Inferior parietal cortex (tissue), 1 donor: Measurements from ENCODE around the gene HCAR2.
"Not testable (repeated sequence)": the region's sequence is repeated elsewhere in the genome, so short reads cannot be mapped to it uniquely, and the experiment has no call there.

Source experiments
- DNase-seq: peaks from one replicate; pipeline ENCODE4 v3.0.0-alpha.2; 2016; ENCODE audit errors: extremely low spot score

HCAR2 gene

GRCh38 chr12:122716658-122717057 lies 13.5 kb upstream of the HCAR2 start, which contains the start of gene HCAR3:
TSS of gene HCAR3 (minus strand) at chr12:122716811. CDS start at chr12:122716737, 74 bp downstream.
- DNase-seq = not testable (repeated sequence)

- DNase-seq = not testable (repeated sequence)
Observed at GRCh38 chr12:122715211-122715610, 12.1 kb upstream of the HCAR2 start.

GRCh38 chr12:122713491-122714188 lies 10.5 kb upstream of the HCAR2 start:
- DNase-seq = not testable (repeated sequence)

- not testable (repeated sequence) for DNase-seq
Observed at GRCh38 chr12:122711266-122711665, 8.1 kb upstream of the HCAR2 start.

DNA sequence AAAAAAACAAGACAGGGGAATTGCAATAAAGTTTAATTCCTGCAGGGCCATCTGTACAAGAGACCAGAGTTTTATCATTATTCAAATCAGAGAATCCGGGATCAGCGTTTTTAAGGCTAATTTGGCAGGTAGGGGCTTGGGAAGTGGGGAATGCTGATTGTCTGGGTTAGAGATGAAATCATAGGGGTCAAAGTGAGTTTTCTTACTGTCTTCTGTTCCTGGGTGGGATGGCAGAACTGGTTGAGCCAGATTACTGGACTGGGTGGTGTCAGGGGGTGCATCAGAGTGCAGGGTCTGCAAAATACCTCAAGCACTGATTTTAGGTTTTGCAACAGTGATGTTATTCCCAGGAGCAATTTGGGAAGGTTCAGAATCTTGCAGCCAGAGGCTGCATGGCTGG lies 7.2 kb upstream of the HCAR2 start:
- DNase-seq = not testable (repeated sequence)

- not testable (repeated sequence) for DNase-seq
Observed at GRCh38 chr12:122709287-122709686, 6.1 kb upstream of the HCAR2 start.

- not testable (repeated sequence) for DNase-seq
Observed at GRCh38 chr12:122703841-122704240, 684 bp upstream of the HCAR2 start.

DNA sequence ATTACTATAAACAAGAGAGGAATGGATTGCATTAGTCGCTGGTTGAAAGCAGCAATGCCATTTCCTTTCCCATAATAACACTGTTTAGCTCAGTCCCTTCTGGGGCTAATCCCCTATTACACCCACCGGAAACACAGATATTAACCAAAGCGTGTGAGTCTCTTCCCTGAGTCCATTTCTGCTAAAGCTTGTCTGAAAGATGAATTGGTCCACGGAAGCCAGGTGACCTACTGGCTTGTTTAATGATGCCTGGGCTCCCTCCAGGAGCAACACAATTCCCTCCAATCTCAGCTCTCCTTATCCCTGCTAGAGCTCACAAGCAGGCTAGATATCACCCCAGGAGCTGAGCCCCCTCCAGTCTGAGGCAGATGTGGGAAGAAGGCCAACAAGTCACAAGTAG lies 1.7 kb downstream of the HCAR2 start:
- DNase-seq = not testable (repeated sequence)

DNA sequence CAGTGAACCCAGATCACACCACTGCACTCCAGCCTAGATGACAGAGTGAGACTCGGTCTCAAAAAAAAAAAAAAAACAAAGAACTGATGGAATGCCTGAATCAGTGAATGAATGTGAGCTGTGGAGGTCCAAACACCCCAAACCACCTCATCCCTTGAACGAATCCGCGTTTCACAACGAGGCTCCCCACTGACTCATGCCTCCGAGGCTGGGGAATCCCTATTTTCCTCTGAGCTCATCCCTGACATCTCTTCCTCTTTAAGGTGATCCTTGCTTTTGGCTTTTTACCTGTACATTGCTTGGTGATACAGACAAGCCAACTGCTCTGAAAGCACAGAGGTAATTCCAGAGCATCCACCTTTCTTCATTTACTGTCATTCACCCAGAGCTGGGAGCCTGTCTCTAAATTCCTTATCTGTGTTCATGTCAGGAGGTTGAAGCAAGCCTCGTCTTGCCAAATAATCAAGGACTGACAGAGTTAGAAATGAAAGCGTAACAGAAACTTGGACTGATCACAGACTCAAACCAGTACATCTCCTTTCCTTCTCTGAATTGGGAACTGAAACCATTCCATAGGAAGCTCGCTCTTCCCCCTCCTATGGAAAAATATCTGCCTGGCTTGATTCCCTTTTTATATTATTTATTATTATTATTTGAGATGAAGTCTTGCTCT lies 3.0 kb downstream of the HCAR2 start:
- not testable (repeated sequence) for DNase-seq

DNA sequence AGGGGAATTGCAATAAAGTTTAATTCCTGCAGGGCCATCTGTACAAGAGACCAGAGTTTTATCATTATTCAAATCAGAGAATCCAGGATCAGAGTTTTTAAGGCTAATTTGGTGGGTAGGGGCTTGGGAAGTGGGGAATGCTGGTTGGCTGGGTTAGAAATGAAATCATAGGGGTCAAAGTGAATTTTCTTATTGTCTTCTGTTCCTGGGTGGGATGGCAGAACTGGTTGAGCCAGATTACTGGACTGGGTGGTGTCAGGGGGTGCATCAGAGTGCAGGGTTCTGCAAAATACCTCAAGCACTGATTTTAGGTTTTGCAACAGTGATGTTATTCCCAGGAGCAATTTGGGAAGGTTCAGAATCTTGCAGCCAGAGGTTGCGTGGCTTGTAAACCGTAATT lies 6.2 kb downstream of the HCAR2 start:
- not testable (repeated sequence) for DNase-seq

- DNase-seq = no peak
Observed at GRCh38 chr12:122691566-122691965, 11.6 kb downstream of the HCAR2 start.

DNA sequence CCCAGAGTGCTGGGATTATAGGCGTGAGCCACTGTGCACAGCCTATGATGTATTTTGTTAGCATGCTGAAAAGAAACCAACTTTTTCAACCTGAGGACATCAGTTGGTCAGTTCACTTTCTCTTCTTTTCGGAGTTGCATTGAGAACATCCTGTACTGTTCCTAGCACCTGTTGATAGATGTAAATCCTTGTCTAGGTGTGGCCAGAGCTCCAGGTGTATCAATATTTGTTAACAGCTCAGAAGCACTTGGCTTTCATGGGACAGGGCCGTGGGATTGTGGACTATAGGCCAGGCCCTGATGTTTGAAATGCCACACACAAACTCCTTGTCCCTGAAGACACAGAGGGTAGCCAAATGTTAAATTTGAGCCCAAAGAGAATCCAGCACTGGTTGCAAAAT lies 14.9 kb downstream of the HCAR2 start:
- DNase-seq = no peak

DNA sequence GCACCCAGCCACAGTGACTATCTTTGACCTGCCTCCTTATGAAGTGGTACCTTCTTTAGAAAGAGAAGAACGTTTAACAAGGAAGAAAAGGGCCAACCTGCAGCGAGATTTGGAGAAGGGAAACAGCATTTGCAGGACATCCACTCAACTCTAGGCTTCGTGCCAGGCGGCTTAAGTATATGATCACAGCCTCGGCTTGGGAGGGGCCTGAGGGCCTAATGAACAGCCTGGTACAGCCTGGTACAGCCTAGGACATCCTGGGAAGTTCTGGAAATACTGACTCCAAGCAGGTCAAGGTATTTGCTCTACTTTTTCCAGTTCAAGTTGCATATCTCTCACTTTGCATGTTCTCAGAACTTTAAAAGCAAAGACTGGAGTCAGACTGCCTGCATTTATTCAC lies 16.1 kb downstream of the HCAR2 start:
- no peak for DNase-seq

DNA sequence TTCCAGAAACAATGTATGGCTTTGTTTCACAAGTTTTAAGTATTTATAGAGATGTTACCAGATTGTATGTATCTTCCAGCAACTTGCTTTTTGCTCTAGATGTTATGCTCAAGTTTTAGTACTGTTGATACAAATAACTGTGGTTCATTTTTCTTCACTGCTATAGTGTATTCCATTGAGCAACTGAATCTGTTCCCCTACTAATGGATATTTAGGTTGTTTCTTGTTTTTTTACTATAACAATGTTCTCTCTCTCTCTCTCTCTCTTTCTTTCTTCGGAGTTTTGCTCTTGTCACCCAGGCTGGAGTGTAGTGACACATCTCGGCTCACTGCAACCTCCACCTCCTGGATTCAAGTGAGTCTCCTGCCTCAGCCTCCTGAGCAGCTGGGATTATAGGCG lies 16.6 kb downstream of the HCAR2 start:
- DNase-seq = no peak

GRCh38 chr12:122684297-122684813 lies 18.8 kb downstream of the HCAR2 start:
- DNase-seq = no peak

GRCh38 chr12:122681814-122682213 lies 21.3 kb downstream of the HCAR2 start:
- no peak for DNase-seq

DNA sequence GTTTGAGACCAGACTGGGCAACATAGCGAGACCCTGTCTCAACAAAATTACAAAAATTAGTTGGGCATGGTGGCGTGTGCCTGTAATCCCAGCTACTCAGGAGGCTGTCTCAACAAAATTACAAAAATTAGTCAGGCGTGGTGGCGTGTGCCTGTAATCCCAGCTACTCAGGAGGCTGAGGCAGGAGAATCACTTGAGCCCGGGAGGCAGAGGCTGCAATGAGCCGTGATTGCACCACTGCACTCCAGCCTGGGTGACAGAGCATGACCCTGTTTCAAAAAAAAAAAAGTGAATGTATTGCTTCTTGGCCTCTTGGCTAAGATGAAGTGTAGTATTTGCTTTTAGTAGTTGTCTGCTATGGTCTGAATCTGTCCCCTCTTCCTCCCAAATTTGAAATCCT lies 22.2 kb downstream of the HCAR2 start:
- DNase-seq = not testable (repeated sequence)

- DNase-seq = not testable (repeated sequence)
Observed at GRCh38 chr12:122676781-122677180, 26.4 kb downstream of the HCAR2 start.

- not testable (repeated sequence) for DNase-seq
Observed at GRCh38 chr12:122676015-122676414, 27.1 kb downstream of the HCAR2 start.

GRCh38 chr12:122672515-122672914 lies 30.6 kb downstream of the HCAR2 start:
- no peak for DNase-seq

- no peak for DNase-seq
Observed at GRCh38 chr12:122669397-122670070, 33.6 kb downstream of the HCAR2 start.

DNA sequence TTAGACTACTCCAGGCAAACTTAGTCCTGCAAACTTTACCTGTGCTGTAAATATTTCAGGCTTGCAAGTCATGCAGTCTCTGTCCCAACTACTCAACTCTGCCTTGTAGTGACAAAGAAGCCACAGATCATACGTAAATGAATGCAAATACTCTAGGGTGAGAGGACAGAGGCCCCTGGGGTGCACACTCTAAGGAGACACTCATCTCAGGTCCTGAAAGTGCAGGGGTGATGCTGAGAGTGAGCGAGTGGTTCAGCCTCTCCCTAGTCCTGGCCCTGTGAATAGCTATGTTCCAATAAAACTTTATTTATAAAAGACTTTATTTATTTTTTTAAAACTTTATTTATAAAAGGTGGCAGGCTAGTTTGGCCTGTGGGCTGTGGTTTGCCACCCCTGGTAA lies 34.9 kb downstream of the HCAR2 start:
- no peak for DNase-seq
